Measurements from ENCODE around the gene PNLIPRP2.

DNA sequence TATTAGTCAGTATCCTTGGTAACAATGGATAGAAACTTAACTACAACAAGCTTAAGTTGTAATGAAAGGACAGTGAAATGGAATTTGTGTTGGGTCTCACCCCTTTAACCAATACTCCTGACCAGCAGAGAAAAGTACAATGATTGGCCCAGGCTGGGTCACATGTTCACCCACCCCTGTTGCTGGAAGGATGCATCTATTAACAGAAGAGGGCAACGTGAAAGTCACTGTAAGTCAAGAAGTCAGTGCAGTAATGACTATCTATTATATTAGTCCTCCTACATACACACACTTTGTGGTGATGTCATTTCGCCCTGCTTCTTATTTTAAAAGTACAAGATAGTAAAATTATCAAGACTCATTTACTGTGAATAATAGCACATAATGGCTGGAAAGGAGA is 16.2 kb downstream of the PNLIPRP2 start:
- TF ChIP-seq, protein P1, sequence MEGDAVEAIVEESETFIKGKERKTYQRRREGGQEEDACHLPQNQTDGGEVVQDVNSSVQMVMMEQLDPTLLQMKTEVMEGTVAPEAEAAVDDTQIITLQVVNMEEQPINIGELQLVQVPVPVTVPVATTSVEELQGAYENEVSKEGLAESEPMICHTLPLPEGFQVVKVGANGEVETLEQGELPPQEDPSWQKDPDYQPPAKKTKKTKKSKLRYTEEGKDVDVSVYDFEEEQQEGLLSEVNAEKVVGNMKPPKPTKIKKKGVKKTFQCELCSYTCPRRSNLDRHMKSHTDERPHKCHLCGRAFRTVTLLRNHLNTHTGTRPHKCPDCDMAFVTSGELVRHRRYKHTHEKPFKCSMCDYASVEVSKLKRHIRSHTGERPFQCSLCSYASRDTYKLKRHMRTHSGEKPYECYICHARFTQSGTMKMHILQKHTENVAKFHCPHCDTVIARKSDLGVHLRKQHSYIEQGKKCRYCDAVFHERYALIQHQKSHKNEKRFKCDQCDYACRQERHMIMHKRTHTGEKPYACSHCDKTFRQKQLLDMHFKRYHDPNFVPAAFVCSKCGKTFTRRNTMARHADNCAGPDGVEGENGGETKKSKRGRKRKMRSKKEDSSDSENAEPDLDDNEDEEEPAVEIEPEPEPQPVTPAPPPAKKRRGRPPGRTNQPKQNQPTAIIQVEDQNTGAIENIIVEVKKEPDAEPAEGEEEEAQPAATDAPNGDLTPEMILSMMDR (IDR thresholded peaks at IDR 0.05): no peak
- no peak for TF ChIP-seq POLR2A (IDR thresholded peaks at IDR 0.05)
